ENCODE data around the gene RBBP5. TPM values are rescaled to one million over a fixed set of nuclear protein-coding genes. Genes with fewer than 3 reads are reported as not detected.

RBBP5 gene
- total RNA-seq, 1 donor from 2014 or later: 18.7 TPM

DNA sequence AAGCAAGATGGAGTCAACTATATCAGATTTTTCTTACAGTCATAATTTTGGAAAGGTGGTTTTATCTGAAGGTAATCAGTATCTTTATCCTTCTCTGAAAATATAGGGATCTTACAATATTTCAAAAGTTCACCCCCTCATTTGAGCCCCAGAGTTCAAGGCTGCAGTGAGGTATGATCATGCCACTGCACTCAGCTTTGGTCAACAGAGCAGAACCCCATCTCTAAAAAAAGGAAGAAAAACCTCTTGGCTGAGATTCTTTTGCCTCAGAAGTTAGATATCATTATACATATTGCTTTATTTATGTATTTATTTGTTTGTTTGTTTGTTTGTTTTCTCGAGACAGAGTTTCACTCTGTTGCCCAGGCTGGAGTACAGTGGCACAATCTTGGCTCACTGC is 11.5 kb upstream of the RBBP5 start:
- Mint-ChIP-seq H3K27me3 (ENCODE audit: low read depth, unreplicated experiment) (peaks cover 2% of the 10 kb centered on the region), H3K4me1 (ENCODE audit: low read depth, unreplicated experiment) (no peaks in the 10 kb centered on the region), H3K4me3 (ENCODE audit: unreplicated experiment) (no peak overlapping the region), H3K27ac (ENCODE audit: unreplicated experiment) (no peak overlapping the region), H3K9me3 (ENCODE audit: unreplicated experiment) (no peaks in the 10 kb centered on the region), H3K36me3 (ENCODE audit: low read depth, unreplicated experiment) (no peaks in the 10 kb centered on the region)
- H3K9ac ChIP-seq (ENCODE audit: low read length): no peak overlapping the region
- no peak overlapping the region for H2AFZ ChIP-seq (ENCODE audit: low read depth, low read length)
- H3K4me1 ChIP-seq (ENCODE audit: insufficient read depth, low read length): no peaks in the 10 kb centered on the region
- no peaks in the 10 kb centered on the region for H4K20me1 ChIP-seq (ENCODE audit: insufficient read depth, low read length)
- no peaks in the 10 kb centered on the region for H3K27me3 ChIP-seq (ENCODE audit: insufficient read depth, low read length)
- H3K27ac ChIP-seq (ENCODE audit: low read depth, low read length): no peak overlapping the region
- no peaks in the 10 kb centered on the region for H3K36me3 ChIP-seq (ENCODE audit: insufficient read depth, low read length)
- H3K9me3 ChIP-seq (ENCODE audit: insufficient read depth, low read depth, low read length): no peaks in the 10 kb centered on the region
- no peak overlapping the region for H3K4me3 ChIP-seq (ENCODE audit: insufficient read depth, low read depth, low read length)
- DNase-seq (ENCODE audit: low read depth): no peak
- no peaks in the 10 kb centered on the region for H3K79me2 ChIP-seq (ENCODE audit: insufficient read depth, low read length)
- no peak for TF ChIP-seq EZH2 (IDR thresholded peaks at IDR 0.05; ENCODE audit: insufficient read depth, low read length)
- TF ChIP-seq, protein P1, sequence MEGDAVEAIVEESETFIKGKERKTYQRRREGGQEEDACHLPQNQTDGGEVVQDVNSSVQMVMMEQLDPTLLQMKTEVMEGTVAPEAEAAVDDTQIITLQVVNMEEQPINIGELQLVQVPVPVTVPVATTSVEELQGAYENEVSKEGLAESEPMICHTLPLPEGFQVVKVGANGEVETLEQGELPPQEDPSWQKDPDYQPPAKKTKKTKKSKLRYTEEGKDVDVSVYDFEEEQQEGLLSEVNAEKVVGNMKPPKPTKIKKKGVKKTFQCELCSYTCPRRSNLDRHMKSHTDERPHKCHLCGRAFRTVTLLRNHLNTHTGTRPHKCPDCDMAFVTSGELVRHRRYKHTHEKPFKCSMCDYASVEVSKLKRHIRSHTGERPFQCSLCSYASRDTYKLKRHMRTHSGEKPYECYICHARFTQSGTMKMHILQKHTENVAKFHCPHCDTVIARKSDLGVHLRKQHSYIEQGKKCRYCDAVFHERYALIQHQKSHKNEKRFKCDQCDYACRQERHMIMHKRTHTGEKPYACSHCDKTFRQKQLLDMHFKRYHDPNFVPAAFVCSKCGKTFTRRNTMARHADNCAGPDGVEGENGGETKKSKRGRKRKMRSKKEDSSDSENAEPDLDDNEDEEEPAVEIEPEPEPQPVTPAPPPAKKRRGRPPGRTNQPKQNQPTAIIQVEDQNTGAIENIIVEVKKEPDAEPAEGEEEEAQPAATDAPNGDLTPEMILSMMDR (IDR thresholded peaks at IDR 0.05; ENCODE audit: insufficient read depth, low read depth, low read length): no peak
- FAIRE-seq: no peak
- H3K4me2 ChIP-seq (ENCODE audit: low read length): no peak overlapping the region

DNA sequence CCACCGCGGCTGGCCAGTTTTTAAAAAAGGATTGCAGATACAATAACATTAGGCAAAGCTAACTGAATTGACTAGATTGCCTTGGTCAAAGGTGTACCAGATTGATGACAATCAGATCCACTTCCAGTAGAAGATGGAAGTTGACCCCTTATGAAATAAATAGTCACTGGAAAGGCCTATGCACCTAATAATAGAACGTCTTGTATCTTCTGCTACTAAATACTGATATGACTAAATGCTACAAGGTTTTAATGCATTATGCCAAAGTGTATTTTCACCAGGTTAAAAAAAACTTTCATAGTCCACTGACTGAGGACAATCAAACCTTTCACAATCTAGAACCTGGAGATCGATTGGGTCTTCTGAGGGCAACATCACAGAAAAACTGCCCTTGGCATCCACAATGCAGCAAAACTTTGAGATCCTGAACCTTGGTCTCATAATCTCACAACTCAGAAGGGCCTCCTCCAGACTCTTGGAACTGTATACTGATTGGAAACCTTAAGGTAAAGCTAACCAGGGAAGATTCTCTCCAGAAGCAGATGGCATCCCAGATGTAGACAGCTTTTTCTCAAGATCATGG is 7.8 kb upstream of the RBBP5 start:
- Mint-ChIP-seq H3K4me1 (ENCODE audit: low read depth, unreplicated experiment) (no peaks in the 10 kb centered on the region), H3K27ac (ENCODE audit: unreplicated experiment) (no peak overlapping the region)

DNA sequence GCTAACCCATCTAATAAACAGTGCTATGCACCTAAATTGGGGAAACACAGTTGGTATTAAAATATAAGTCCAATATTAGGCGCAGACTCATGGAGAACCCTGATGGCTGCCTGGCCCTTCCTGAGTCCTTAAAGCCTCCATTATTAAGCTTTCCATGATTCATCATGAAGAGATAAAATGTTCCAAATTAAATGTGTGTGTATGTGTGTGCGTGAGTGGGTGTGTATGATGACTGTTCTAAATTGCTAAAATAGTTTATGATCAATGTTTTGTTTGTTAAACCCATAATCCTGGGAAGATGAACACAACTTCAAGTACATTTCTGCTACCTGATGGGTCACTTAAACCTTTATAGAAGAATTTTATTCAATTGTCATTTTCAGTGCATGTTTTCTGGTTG is 6.3 kb upstream of the RBBP5 start:
- no peaks in the 10 kb centered on the region for H4K20me1 ChIP-seq (ENCODE audit: insufficient read depth, low read length)
- H3K9me3 Mint-ChIP-seq (ENCODE audit: unreplicated experiment): no peaks in the 10 kb centered on the region
- no peaks in the 10 kb centered on the region for H3K36me3 ChIP-seq (ENCODE audit: insufficient read depth, low read length)
- no peaks in the 10 kb centered on the region for H3K9me3 ChIP-seq (ENCODE audit: insufficient read depth, low read depth, low read length)
- FAIRE-seq: no peak
- no peak overlapping the region for H3K4me2 ChIP-seq (ENCODE audit: low read length)
- H3K9ac ChIP-seq (ENCODE audit: low read length): no peak overlapping the region
- no peaks in the 10 kb centered on the region for H3K4me1 ChIP-seq (ENCODE audit: insufficient read depth, low read length)
- H3K36me3 Mint-ChIP-seq (ENCODE audit: low read depth, unreplicated experiment): no peaks in the 10 kb centered on the region
- TF ChIP-seq, protein P1 (IDR thresholded peaks at IDR 0.05; ENCODE audit: insufficient read depth, low read depth, low read length): no peak
- no peak for TF ChIP-seq EZH2 (IDR thresholded peaks at IDR 0.05; ENCODE audit: insufficient read depth, low read length)
- peaks cover 2% of the 10 kb centered on the region for H3K27me3 Mint-ChIP-seq (ENCODE audit: low read depth, unreplicated experiment)
- H2AFZ ChIP-seq (ENCODE audit: low read depth, low read length): no peak overlapping the region
- no peaks in the 10 kb centered on the region for H3K27me3 ChIP-seq (ENCODE audit: insufficient read depth, low read length)
- no peak overlapping the region for H3K4me3 ChIP-seq (ENCODE audit: insufficient read depth, low read depth, low read length)
- H3K27ac ChIP-seq (ENCODE audit: low read depth, low read length): no peak overlapping the region
- H3K79me2 ChIP-seq (ENCODE audit: insufficient read depth, low read length): no peaks in the 10 kb centered on the region
- H3K4me3 Mint-ChIP-seq (ENCODE audit: unreplicated experiment): no peak overlapping the region
- DNase-seq (ENCODE audit: low read depth): no peak
- no peaks in the 10 kb centered on the region for H3K4me1 Mint-ChIP-seq (ENCODE audit: low read depth, unreplicated experiment)
- H3K27ac Mint-ChIP-seq (ENCODE audit: unreplicated experiment): no peak overlapping the region

More for the DNA sequence above, 7.8 kb upstream of the RBBP5 start:
- Mint-ChIP-seq H3K4me3 (ENCODE audit: unreplicated experiment) (no peak overlapping the region), H3K9me3 (ENCODE audit: unreplicated experiment) (no peaks in the 10 kb centered on the region), H3K36me3 (ENCODE audit: low read depth, unreplicated experiment) (no peaks in the 10 kb centered on the region), H3K27me3 (ENCODE audit: low read depth, unreplicated experiment) (peaks cover 2% of the 10 kb centered on the region)
- no peaks in the 10 kb centered on the region for H3K9me3 ChIP-seq (ENCODE audit: insufficient read depth, low read depth, low read length)
- H3K4me1 ChIP-seq (ENCODE audit: insufficient read depth, low read length): no peaks in the 10 kb centered on the region
- H3K9ac ChIP-seq (ENCODE audit: low read length): no peak overlapping the region
- no peak for FAIRE-seq
- no peaks in the 10 kb centered on the region for H3K27me3 ChIP-seq (ENCODE audit: insufficient read depth, low read length)
- H3K27ac ChIP-seq (ENCODE audit: low read depth, low read length): no peak overlapping the region
- no peaks in the 10 kb centered on the region for H3K79me2 ChIP-seq (ENCODE audit: insufficient read depth, low read length)
- no peaks in the 10 kb centered on the region for H3K36me3 ChIP-seq (ENCODE audit: insufficient read depth, low read length)
- no peak overlapping the region for H2AFZ ChIP-seq (ENCODE audit: low read depth, low read length)
- no peaks in the 10 kb centered on the region for H4K20me1 ChIP-seq (ENCODE audit: insufficient read depth, low read length)
- H3K4me3 ChIP-seq (ENCODE audit: insufficient read depth, low read depth, low read length): no peak overlapping the region
- no peak for TF ChIP-seq EZH2 (IDR thresholded peaks at IDR 0.05; ENCODE audit: insufficient read depth, low read length)
- TF ChIP-seq, protein P1 (IDR thresholded peaks at IDR 0.05; ENCODE audit: insufficient read depth, low read depth, low read length): no peak
- H3K4me2 ChIP-seq (ENCODE audit: low read length): no peak overlapping the region
- DNase-seq (ENCODE audit: low read depth): no peak

Measured in astrocyte (in vitro differentiated cells and primary cell).